Natural killer cell (primary cell): ENCODE results near the gene NF1. TPM values are rescaled to one million over a fixed set of nuclear protein-coding genes. Genes with fewer than 3 reads are reported as not detected.
A peak's percentile ranks its signal among the peaks of the same experiment; 100 is the strongest.

Experiments used
- ATAC-seq, 3 donors: fragments of 150-1000 bp in 2 of 3; fragments of 200-7000 bp in 1 of 3; cut with Tn5 transposase; 1 replicate in 1 of 3; 2 replicates in 2 of 3; pipeline ENCODE4 v1.10.0; 2021; ENCODE audit warnings: mild to moderate bottlenecking in 2 of 3, moderate library complexity in 2 of 3
- DNase-seq, 2 donors: peaks; one replicate each; pipeline versions ENCODE4 v3.0.0 to v3.0.0-alpha.2; 2013 to 2021; ENCODE audit warnings: mixed read lengths in 1 of 2
- H3K27ac ChIP-seq: one replicate; pipeline ENCODE4 v1.5.1; 2013; ENCODE audit warnings: mild to moderate bottlenecking, low read length
- H3K27me3 ChIP-seq: one replicate; pipeline ENCODE4 v1.6.1; 2013; ENCODE audit warnings: low read length; ENCODE audit not compliant: control insufficient read depth, insufficient read depth
- H3K36me3 ChIP-seq: one replicate; pipeline ENCODE4 v1.6.1; 2013; ENCODE audit warnings: low read length; ENCODE audit not compliant: control insufficient read depth, insufficient read depth
- H3K4me1 ChIP-seq: one replicate; pipeline ENCODE4 v1.6.1; 2013; ENCODE audit warnings: low read length; ENCODE audit not compliant: control insufficient read depth, insufficient read depth
- H3K4me3 ChIP-seq: one replicate; pipeline ENCODE4 v1.5.1; 2013; ENCODE audit warnings: low read length
- H3K9me3 ChIP-seq: one replicate; pipeline ENCODE4 v1.6.1; 2013; ENCODE audit warnings: low read length; ENCODE audit not compliant: control insufficient read depth, insufficient read depth
- H3K27ac Mint-ChIP-seq, 2 donors: one replicate each; pipeline ENCODE4 v1.8.0; 2022; ENCODE audit warnings: mild to moderate bottlenecking in 2 of 2, mixed read lengths in 2 of 2, moderate library complexity in 1 of 2
- H3K27me3 Mint-ChIP-seq, 2 donors: one replicate each; pipeline ENCODE4 v1.8.0; 2022; ENCODE audit warnings: low read depth in 2 of 2, mixed read lengths in 2 of 2
- H3K36me3 Mint-ChIP-seq: one replicate; pipeline ENCODE4 v1.8.0; 2022; ENCODE audit warnings: mixed read lengths
- H3K4me1 Mint-ChIP-seq, 2 donors: one replicate each; pipeline ENCODE4 v1.8.0; 2022; ENCODE audit warnings: mixed read lengths in 2 of 2
- H3K4me3 Mint-ChIP-seq: one replicate; pipeline ENCODE4 v1.8.0; 2022; ENCODE audit warnings: mild to moderate bottlenecking, moderate library complexity, mixed read lengths
- H3K9me3 Mint-ChIP-seq, 2 donors: one replicate each; pipeline ENCODE4 v1.8.0; 2022; ENCODE audit warnings: mixed read lengths in 2 of 2
- CTCF ChIP-seq: fragments of 200-600 bp; IDR thresholded peaks from one replicate; pipeline ENCODE4 v1.8.0; 2022; ENCODE audit warnings: antibody characterized with exemption
- WGBS: methylation state at CpG from one replicate; pipeline ENCODE4 v1.1.7; 2013; ENCODE audit warnings: missing lambda C conversion rate; ENCODE audit not compliant: insufficient coverage; 5-methylcytosine and 5-hydroxymethylcytosine counted together
- intact Hi-C: fragments of 100-400 bp; cut with micrococcal nuclease; formaldehyde crosslinking; loops from one replicate; pipeline ENCODE4 v1.14.2; 2022
- total RNA-seq, 4 donors: library from RNA; stranded (reverse); fragments of 120-200 nt in 1 of 4; gene quantifications; one replicate each; pipeline versions ENCODE4 v1.2.3 to v1.2.4, GENCODE V29; 2013 to 2022

NF1 gene
- total RNA-seq, 3 donors from 2014 or later (not counting 1 experiment from before 2014, with no cell fraction given) = 30.3 to 40.7 (median 38.8) TPM

DNA sequence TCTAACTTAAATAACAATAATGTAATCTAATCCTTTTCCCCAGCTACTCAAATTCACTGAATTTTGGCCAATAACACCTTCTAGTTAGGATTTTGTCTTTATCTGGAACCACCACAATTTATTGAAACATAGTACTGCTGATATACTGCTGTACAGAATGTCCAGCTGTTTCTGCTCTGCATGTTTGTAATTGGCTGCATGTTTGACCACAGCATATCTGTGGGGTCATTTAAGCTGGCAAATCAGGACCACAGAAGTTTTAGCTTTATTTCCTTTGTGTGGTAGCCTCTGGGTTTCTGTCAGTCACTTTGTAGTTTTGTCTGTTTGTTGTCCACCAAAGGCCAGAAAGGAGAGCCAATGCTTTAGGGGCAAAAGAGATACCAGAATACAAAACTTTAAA is 274.5 kb downstream of the NF1 start:
- Mint-ChIP-seq H3K36me3 (no peaks in the 10 kb centered on the region), H3K4me3 (no peak overlapping the region), H3K27ac (no peak overlapping the region), H3K4me1 (no peaks in the 10 kb centered on the region), H3K9me3 (no peaks in the 10 kb centered on the region), H3K27me3 (no peaks in the 10 kb centered on the region)
- peaks cover 4% of the 10 kb centered on the region for H3K4me1 ChIP-seq
- TF ChIP-seq CTCF = no peak
- DNase-seq (no peak), ATAC-seq (no peak)
- intact Hi-C loops = no loop called here
- H3K4me3 ChIP-seq = no peak overlapping the region
- H3K27me3 ChIP-seq = no peaks in the 10 kb centered on the region
- H3K9me3 ChIP-seq = no peaks in the 10 kb centered on the region
- no peak overlapping the region for H3K27ac ChIP-seq
- H3K36me3 ChIP-seq = peaks cover 10% of the 10 kb centered on the region

- Histone ChIP-seq H3K4me3 (no peak overlapping the region), H3K9me3 (no peaks in the 10 kb centered on the region), H3K36me3 (peaks cover 12% of the 10 kb centered on the region), H3K27me3 (no peaks in the 10 kb centered on the region), H3K4me1 (peaks cover 4% of the 10 kb centered on the region), H3K27ac (no peak overlapping the region)
- intact Hi-C loops = loop anchor here (2.0 kb wide), 1 partner anchor 57 kb away; the partner anchor contains the start of gene EVI2B
- Mint-ChIP-seq H3K36me3 (no peaks in the 10 kb centered on the region), H3K4me1 (no peaks in the 10 kb centered on the region), H3K27ac (no peak overlapping the region), H3K4me3 (no peak overlapping the region), H3K9me3 (no peaks in the 10 kb centered on the region), H3K27me3 (no peaks in the 10 kb centered on the region)
- DNase-seq (no peak), ATAC-seq (no peak)
- 55% methylated on average over 4 of the region's 4 CpGs for WGBS
- TF ChIP-seq CTCF = no peak
Measured at GRCh38 chr17:31371511-31372097, 276.8 kb downstream of the NF1 start.

- Mint-ChIP-seq H3K27ac (no peak overlapping the region), H3K4me1 (no peaks in the 10 kb centered on the region), H3K27me3 (no peaks in the 10 kb centered on the region), H3K36me3 (no peaks in the 10 kb centered on the region), H3K4me3 (no peak overlapping the region), H3K9me3 (no peaks in the 10 kb centered on the region)
- Histone ChIP-seq H3K36me3 (peaks cover 8% of the 10 kb centered on the region), H3K27me3 (no peaks in the 10 kb centered on the region), H3K9me3 (no peaks in the 10 kb centered on the region), H3K4me3 (no peak overlapping the region), H3K4me1 (peaks cover 4% of the 10 kb centered on the region), H3K27ac (no peak overlapping the region)
- peak in 1 of 2 donors; percentile 78 for DNase-seq
- TF ChIP-seq CTCF = peak; percentile 73
- ATAC-seq = peak; percentile 75 to 84 (median 81)
- 97% methylated on average over 9 of the region's 10 CpGs for WGBS
- intact Hi-C loops = loop anchor here (1.0 to 2.0 kb wide), 2 partner anchors 59 to 107 kb away; partner anchors contain the start of gene EVI2B
Measured at GRCh38 chr17:31373150-31374093, 278.6 kb downstream of the NF1 start.
